ENCODE data around the gene TMEM164. TPM values are rescaled to one million over a fixed set of nuclear protein-coding genes. Genes with fewer than 3 reads are reported as not detected.

Gene TMEM164
- total and polyA plus RNA-seq, 10 of the 15 experiments (the other 5 are each of a cell fraction or from before 2014, with no cell fraction given), result 0.61 to 18.3 (median 7.0) TPM

DNA sequence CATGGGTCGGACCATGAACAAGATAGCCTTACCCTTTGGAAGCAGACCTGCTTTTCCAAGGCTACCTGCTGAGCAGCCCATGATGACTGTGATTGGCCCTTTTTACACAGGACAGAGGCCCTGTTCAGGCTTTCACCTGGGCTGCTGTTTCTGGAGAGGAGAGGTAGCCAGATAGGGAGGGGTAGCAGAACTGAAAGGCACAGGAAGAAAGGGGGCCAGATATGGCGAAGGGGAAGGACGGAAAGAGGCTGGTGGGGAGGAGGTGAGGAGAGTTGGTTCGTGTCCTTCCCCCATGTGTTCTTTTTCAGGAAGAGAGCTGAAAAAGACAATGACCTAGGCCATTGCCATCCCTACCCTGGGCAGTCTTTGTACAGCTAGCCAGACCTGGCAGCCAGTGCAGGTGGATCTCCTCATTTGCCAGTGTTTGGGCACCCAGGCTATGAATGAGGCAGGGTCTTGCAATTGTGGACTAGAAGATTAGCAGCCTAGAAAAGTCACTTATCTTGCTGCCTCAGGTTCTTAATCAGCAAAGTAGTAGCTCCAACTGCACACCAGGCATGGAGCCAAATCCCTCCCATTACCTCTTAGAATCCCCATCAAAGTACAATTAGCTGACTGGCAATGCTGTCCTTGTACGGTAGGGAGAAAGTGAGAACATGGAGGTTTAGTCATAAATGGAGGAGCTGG, 175.4 kb downstream of the TMEM164 start:
- in situ Hi-C loops (cut with MboI) (no loop called here), intact Hi-C loops (cut with micrococcal nuclease; ENCODE audit: unreplicated experiment) (no loop called here)
- H3K4me3 ChIP-seq, result no peak overlapping the region
- H3K79me2 ChIP-seq (ENCODE audit: control insufficient read depth, insufficient read depth, low read length), result no peaks in the 10 kb centered on the region
- H2AFZ ChIP-seq (ENCODE audit: control insufficient read depth, low read depth, low read length), result no peak overlapping the region
- no peak for ATAC-seq
- RAD21 ChIA-PET (ENCODE audit: unreplicated experiment), result no interaction called here
- no peak overlapping the region for H3K4me2 ChIP-seq (ENCODE audit: control insufficient read depth, insufficient read depth)
- peaks cover 4% of the 10 kb centered on the region for H3K4me1 ChIP-seq (ENCODE audit: control insufficient read depth, insufficient read depth, low read length)
- H4K20me1 ChIP-seq (ENCODE audit: control insufficient read depth, insufficient read depth), result no peaks in the 10 kb centered on the region
- no peak overlapping the region for H3K9ac ChIP-seq (ENCODE audit: control insufficient read depth, insufficient read depth, low read length)
- SMC1A ChIA-PET (ENCODE audit: uncharacterized antibody, unreplicated experiment), result interaction anchor here (0.7 kb wide), 1 partner anchor 19 kb away, joined by 3 read pairs; no protein-coding TSS in a partner anchor
- POLR2A ChIA-PET, result no interaction called here
- CTCF ChIA-PET, result interaction anchor here (1.2 to 1.9 kb wide), 4 partner anchors 10 to 234 kb away, joined by 3 to 5 read pairs (median 3); no protein-coding TSS in a partner anchor
- BruUV-seq (replicated peaks), result no TSS peak
- no peak for DNase-seq (ENCODE audit: low read depth, low spot score)
- WGBS (ENCODE audit: insufficient coverage, insufficient replicate concordance, low lambda C conversion rate, missing lambda C conversion rate), result 41% methylated on average over 5 of the region's 5 CpGs
- H3K27ac ChIP-seq (ENCODE audit: control insufficient read depth, insufficient read depth), result no peak overlapping the region
- H3K9me3 ChIP-seq (replicated peaks; ENCODE audit: control insufficient read depth, insufficient read depth, low read length), result no peaks in the 10 kb centered on the region
- no peak for TF ChIP-seq CHD4 (IDR thresholded peaks at IDR 0.05)
- TF ChIP-seq ZZZ3 (IDR thresholded peaks at IDR 0.05; ENCODE audit: control insufficient read depth, insufficient read length, low read depth), result no peak
- no peak for TF ChIP-seq LARP7 (IDR thresholded peaks at IDR 0.05)
- no peak for TF ChIP-seq NFXL1 (IDR thresholded peaks at IDR 0.05; ENCODE audit: borderline replicate concordance)
- no peak for TF ChIP-seq RUNX3 (IDR thresholded peaks at IDR 0.05; ENCODE audit: low read length)
- TF ChIP-seq, protein P1, sequence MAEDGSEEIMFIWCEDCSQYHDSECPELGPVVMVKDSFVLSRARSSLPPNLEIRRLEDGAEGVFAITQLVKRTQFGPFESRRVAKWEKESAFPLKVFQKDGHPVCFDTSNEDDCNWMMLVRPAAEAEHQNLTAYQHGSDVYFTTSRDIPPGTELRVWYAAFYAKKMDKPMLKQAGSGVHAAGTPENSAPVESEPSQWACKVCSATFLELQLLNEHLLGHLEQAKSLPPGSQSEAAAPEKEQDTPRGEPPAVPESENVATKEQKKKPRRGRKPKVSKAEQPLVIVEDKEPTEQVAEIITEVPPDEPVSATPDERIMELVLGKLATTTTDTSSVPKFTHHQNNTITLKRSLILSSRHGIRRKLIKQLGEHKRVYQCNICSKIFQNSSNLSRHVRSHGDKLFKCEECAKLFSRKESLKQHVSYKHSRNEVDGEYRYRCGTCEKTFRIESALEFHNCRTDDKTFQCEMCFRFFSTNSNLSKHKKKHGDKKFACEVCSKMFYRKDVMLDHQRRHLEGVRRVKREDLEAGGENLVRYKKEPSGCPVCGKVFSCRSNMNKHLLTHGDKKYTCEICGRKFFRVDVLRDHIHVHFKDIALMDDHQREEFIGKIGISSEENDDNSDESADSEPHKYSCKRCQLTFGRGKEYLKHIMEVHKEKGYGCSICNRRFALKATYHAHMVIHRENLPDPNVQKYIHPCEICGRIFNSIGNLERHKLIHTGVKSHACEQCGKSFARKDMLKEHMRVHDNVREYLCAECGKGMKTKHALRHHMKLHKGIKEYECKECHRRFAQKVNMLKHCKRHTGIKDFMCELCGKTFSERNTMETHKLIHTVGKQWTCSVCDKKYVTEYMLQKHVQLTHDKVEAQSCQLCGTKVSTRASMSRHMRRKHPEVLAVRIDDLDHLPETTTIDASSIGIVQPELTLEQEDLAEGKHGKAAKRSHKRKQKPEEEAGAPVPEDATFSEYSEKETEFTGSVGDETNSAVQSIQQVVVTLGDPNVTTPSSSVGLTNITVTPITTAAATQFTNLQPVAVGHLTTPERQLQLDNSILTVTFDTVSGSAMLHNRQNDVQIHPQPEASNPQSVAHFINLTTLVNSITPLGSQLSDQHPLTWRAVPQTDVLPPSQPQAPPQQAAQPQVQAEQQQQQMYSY (CRISPR knock-in tag; IDR thresholded peaks at IDR 0.05), result no peak
- no peak for TF ChIP-seq MYB (IDR thresholded peaks at IDR 0.05; ENCODE audit: borderline replicate concordance, low read depth, low read length)
- no peaks in the 10 kb centered on the region for H3K27me3 ChIP-seq (replicated peaks in 1 of 2; ENCODE audit: control insufficient read depth in 2 of 2, insufficient read depth in 2 of 2, low read length in 1 of 2)
- FAIRE-seq, result no peak
- no peaks in the 10 kb centered on the region; a peak in 2 of 4 replicates for H3K36me3 ChIP-seq (ENCODE audit: control insufficient read depth in 2 of 2, insufficient read depth in 2 of 2, low read length in 1 of 2)

Data from GM12878 (cell line).